GM19023 (cell line): ENCODE data around the gene WDR36.

Experiments used
- ATAC-seq: cut with Tn5 transposase; IDR thresholded peaks from one replicate; pipeline ENCODE4 v1.9.1; 2021; ENCODE audit warnings: mild to moderate bottlenecking, moderate library complexity; ENCODE audit not compliant: unreplicated experiment

Gene WDR36

DNA sequence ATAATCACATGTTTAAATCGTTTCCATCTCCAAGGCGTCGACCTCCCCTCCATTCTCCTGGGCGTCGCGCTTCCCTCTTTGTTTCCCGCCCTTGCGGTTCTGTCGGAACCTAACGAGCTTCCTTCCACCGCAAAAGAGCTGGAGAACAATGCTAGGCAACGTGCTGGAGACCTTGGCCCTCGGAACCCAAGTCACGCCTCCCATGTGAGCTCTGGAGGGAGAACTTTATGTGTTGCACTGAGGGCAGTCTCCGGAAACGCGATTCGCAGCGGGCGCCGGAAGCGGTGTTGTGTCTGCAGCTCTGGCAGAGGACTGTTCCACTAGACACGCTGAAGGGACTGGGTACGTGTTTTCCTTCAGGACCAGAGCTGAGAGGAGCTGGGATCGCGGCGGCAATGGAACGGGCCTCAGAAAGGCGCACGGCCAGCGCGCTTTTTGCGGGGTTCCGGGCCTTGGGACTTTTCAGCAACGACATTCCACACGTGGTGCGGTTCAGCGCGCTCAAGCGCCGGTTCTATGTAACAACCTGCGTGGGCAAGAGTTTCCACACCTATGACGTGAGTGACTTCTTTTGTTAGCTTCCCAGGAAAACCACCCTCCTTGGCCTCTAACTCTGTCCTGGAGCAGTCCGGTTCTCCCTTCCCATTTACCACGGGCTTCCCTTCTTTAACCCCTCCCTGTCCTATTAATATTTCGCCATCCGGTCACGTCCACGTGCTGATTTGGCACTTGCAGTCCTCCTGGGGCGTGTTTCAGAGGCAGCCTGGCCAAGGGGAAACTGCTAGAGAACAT, at the start of gene WDR36:
Gene WDR36 (plus strand): TSS at position 287 of the 792 bp plus-strand sequence. CDS start 109 bp downstream, at position 396.
- peak; percentile 97 for ATAC-seq

DNA sequence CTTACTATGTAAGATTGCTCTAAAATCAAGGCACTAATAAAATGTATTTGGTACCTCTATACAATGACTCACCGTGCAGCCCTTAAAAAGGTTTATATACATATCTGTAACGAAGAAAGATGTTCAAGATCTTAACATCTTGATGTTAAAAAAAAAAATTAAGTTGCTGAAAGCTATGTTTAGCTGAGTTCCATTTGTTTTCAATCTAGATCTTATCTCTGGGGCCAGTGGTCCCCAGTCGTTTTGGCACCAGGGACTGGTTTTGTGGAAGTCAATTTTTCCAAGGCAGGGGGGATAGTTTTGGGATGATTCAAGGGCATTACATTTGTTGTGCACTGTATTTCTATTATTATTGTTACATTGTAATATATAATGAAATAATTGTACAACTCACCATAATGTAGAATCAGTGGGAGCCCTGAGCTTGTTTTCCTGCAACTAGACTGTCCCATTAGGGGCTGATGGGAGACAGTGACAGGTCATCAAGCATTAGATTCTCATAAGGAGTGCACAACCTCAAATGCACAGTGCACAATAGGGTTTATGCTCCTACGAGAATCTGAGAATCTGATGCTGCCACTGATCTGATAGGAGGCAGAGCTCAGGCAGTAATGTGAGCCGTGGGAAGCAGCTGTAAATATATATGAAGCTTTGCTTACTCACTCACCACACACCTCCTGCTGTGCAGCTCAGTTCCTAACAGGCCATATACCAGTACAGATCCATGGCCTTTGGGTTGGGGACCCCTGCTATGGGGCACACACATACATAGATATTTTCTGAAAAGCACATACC, 48.2 kb upstream of the WDR36 start:
- no peak for ATAC-seq

DNA sequence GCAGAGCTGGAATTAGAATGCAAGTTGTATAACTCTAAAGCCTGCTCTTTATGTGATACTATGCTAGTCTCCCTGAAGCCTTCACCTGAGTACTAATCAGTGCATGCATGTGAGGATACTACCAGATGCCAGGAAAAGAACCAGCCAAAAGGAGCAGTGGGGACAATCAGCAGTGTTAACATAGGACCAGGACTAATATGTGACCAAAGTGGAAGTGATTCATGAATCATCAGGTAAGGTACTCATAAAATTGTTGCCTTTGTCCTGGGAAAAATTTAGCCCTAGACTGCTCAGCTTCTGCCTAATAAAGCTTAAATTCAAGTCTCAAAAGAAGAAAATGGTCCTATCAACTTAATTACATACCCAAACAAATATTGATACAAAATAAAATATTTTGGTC, 34.1 kb upstream of the WDR36 start:
- no peak for ATAC-seq

DNA sequence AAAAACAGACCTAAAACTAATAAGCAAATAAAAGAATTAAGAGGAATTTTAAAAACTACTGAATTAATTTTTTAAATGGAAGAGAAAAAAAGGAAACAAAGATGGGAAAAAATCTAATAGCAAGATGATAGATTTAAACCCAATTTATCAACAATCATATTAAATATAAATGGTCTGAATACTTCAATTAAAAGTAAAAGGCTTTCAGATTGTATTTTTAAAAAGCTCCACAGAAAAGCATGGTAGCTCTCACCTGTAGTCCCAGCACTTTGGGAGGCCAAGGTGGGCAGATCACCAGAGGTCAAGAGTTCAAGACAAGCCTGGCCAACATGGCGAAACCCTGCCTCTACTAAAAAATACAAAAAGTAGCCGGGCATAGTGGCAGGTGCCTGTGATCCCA, 32.0 kb upstream of the WDR36 start:
- no peak for ATAC-seq

DNA sequence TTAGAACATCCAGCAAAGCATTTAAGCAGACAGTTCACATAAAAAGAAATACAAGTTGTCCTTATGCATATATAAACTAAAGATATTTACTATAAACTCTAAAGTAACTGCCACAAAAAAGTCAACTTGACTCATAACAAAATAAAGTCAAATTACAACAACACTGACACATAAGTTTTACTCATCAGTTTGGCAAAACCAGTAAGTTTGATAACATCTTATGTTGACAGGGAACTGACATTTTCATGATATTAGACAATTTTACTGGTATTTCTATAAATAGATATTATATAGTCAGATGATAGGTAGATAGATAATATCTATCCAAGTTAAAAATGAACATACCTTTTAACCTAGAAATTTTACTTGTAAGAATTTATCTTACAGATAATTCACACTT, 30.5 kb upstream of the WDR36 start:
- no peak for ATAC-seq

DNA sequence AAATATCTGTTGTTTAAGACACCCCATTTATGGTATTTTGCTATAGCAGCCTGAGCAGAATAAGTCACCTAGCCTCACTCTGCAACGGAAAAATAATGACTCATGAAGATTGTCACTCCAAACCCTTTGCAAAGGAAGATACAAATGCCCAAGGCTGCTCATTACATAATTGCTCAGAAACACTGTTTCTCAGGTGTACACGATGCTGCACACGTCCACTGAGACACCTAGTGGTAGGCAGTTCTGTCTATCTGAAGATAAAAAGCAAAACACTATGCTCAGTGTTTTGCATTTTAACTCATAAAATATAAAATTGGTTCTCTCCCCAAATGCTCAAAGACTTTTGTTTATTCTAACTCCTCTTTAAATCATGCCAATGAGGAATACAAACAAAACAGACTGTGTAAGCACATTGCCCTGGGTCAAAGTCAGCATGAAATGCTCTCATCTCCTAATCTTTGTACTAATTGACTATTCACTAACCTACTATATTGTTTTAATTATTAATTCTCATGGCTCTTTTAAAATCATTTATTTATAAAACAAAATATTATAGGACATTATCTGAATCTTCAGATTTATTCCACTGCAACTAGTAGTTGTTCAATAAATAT, 28.3 kb upstream of the WDR36 start:
- ATAC-seq, result peak; percentile 60

DNA sequence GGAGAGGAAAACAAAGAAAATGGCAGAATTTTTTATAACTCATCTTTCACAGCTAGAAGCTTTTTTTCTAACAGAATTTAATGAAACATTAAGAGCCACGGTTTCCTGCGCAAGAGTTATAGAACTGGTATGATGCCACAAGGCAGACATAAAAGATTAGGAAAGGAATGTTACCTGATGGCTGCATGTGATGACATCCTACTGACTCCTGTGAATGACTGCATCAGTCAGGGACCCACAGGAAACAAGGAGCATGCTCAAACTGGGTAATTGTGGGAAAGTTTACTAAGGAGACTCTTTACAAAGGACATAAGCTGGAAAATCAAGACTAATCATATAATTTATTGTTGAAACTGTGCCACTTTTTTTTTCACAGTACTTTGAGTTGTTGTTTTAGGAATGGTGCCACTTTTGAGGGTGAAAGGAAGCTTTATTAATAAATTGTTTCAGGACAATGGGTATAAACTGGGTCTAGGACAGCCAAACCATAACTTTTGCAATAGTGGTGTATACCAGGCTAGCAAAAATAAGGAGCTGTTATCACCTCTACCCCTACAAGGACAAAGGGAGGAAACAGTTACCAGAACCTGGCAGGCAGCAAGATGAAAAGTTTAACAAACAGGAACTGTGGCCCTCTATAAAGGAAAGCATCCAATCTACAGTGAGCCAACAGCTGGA, 25.7 kb upstream of the WDR36 start:
- no peak for ATAC-seq

DNA sequence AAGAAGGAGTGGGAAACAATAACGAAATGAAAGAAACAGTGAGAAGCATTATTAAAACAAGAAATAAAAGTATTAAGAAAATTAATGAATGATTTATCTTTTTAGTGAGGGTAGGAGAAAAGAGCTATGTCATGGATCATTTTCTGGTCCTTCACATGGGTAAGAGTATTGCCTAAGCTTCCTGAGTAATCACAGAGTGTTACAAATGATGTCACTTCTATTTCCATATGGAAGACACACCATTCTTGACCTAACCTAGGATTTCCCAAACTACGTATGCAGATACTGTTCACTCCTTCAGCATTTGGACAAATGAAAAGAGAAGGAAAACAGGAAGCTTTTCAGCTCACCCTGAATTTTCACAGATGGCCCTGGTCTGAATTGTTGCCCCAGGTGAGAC, 23.9 kb upstream of the WDR36 start:
- ATAC-seq, result no peak

DNA sequence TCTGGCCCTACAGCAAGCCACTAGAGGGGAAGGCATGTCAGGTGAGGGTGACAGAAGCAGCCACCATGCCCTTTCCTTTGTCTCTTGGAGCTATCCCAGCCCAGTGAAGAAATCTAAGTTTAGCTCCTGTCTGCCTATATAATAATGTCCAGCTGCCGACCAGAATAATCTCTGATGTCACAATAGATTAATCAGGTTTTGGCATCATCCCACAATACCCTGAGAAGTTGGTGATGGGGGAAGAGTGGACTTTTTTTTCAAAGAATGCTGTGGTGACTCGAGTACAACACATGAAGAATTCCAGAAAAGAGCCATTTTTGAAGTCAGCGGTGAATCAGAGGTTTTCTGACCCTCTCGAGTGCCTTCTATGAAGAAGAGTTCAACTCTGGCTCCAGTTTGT, 22.3 kb upstream of the WDR36 start:
- no peak for ATAC-seq

DNA sequence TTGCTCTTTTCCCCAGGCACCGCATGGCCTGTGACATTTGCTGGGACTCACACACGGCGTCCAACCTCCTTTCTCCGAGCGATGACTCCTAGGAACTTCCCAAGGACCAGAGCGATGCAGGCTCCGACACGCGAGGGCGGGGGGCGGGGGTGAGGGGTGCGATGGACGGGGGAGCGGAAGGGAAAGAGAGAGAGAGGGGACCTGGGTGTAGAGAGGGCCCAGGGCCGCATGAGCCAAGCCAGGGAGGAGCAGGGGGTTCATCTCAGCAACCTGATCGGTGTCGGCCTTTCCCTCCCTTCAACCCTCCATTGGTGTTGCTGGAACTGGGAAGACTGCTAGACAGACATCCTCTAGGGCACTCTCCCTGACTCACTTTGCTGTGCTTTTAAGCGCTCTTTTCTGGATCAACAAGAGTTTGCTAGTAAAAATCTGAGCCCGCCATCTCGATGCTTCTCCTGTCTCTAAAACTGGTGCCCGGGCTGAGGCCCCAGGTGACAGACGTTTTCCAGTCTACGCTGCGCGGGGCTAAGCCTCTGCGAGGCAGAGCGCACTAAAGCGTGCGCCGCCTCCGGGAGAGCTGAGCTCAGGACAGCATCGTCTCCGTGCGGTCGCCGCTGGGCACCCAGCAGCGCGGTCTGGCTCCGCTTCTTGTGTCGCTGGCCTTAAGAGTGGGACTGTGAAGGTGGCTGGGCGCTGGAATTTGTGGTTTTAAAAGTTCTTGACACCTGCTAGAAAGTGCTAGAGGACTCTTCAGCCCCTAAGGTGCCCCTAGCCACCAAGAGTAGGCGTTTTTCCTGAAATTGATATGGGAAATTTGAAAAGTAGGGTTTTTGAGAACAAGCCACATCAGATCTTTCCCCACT, 21.6 kb upstream of the WDR36 start:
- no peak for ATAC-seq

DNA sequence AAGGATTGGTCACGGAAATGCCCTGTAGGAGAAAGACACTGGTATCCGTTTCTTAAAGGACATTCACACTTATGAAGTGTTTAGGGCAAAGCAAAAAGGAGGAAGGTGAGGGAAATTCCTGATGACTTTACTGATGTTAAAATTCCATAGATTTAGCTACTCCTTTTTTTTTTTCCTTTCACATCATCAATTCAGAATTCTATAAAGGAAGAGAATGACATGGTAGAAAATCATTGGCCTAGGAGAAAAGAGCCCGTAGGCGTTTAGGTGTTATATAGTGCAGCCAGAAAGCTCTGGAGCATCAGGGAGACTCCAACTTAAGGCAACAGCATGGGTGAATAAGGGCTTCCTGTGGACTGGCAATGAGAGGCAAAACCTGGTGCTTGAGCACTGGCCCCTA, 20.7 kb upstream of the WDR36 start, which contains the start of gene TSLP:
Gene TSLP (plus strand): TSS at position 301 of the 400 bp plus-strand sequence. CDS start 178 bp downstream, outside the sequence.
- ATAC-seq, result no peak

DNA sequence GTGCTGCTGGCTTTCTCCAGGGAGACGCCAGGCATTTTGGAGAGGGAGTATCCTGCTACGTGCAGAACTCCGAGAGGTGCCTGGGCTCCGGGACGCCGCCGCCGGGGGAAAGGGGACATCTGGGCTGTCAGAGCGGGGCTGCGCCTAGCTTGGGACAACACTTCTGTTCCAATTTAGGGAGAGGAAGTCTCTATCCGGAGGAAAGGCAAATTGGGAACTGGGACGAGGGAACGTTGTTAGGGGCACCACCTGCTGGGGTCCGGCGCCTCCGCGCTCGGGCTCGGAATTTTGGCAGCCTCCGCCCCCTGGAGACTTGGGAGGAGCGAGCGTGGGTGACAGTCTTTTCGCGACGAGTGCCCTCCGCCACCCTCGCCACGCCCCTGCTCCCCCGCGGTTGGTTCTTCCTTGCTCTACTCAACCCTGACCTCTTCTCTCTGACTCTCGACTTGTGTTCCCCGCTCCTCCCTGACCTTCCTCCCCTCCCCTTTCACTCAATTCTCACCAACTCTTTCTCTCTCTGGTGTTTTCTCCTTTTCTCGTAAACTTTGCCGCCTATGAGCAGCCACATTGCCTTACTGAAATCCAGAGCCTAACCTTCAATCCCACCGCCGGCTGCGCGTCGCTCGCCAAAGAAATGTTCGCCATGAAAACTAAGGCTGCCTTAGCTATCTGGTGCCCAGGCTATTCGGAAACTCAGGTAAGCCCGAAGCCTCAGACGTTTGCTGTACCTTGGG, 19.0 kb upstream of the WDR36 start:
- ATAC-seq, result peak; percentile 78

DNA sequence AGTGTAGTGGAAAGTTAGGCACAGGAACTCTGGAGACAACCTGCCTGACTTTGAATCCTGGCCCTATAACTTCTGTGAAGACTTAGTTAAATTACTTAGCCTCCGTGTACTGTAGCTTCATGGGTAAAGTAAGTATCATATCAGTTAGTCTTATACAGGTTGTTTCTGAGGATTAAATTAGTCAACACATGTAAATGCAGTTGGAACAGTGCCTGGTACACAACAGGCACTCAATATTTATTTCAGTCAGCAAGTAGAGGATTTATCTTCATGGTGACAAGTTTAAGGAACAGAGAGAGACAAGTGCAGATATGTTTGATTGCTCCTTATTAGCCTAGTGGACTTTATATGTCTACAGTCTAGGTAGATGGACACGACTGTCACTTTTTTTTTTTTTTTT, 17.9 kb upstream of the WDR36 start:
- no peak for ATAC-seq

DNA sequence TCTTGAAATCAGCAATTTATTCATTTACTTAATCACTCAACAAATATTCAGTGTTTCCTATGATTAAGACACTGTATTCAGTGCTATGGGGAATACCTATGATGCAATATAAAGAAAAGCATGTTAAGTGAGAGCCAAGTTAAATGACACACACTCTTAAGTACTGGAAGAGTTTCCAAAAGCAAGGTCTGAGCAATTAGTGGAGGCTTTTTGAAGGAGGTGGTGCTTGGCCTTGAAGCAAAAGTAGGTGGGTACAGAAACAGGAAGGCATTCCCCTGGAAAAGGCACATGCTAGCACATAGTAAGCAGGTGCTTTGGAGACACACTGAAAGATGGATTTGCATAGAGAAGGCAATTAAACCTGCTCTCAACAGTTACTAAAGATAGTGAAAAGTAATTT, 16.6 kb upstream of the WDR36 start:
- no peak for ATAC-seq

DNA sequence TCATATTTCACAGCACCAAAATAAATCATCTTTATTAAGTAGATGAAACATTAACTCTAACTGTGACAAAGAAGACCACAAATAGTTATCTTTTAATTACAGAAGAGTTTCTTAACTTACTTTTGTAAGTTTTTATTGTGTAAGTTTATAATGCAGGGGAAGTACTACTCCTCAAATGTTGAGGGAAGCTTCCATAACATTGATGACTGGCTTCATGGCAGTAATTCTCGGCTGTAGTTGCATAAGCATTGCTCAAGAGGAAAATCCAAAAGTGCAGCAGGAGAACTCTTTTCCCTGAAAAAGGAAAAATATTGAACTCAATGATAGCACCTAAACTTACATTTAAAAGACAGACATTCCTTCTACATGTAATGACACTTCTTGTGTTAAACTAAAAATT, 16.1 kb upstream of the WDR36 start:
- ATAC-seq, result no peak

DNA sequence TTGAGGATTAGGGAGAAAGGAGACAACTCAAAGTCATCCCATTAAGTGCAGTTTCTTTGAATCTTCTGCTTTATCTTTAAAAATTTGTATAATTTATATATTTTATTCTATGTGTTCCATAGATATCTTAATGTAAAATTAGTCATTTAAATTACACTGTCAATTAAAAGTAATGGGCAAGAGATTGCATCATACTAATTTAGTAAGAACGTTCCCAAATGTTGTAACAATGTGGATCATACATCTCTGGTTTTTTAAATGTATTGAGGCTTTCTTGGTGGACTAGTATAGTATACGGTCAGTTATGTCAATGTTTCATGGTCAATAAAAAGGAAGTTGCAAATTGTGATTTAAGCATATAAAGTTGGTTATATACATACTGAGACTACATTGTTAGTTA, 14.5 kb upstream of the WDR36 start:
- ATAC-seq, result no peak

DNA sequence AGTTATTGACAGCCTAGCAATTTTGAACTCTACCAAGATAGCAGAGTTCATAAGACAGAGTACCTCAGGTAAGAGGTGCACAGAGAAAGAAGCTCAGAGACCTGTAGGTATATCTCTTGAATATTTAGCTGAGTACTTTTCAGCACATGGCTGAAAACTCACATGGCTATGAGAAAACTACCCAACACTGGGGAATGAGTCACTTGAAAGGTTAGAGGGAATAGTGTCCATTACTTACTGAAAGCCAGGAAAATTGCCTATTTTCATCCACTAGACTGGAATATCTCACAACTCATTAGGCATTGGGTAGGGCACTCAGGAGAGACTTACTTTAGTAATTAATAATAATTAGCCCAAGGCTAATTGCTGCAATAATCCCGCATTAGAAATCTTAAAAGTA, 12.3 kb upstream of the WDR36 start:
- no peak for ATAC-seq

DNA sequence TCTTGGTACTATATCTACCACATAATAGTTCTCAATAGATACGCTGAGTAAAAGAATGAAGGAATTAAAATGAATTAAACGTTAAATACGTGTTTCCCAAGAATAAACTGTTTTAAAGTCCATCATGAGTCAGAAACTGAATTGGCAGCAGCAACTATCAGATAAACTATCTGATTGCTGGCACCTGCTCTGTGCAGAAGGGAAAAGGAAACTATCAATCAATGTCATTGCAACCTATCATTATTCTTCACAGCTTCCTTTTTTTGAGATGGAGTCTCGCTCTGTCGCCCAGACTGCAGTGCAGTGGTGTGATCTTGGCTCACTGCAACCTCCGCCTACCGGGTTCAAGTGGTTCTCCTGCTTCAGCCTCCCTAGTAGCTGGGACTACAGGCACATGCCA, 8.8 kb upstream of the WDR36 start:
- no peak for ATAC-seq

DNA sequence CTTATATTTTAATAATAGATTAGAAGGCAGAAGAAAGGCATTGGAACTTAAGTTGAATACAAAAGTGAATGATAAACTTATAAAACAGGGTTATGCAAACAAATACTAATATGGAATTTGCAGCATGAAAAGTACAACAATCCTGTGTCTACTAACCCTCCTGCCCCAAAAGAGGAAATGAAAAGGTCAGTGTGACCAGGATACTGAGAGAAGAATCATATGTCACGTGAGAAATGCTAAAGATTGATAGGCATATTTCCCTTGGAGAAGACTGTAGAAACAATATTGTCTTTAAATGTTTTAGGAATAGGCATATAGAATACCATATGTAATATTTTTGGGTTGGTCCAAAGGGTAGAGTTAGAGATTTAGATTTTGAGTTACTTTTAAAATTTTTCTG, 3.8 kb downstream of the WDR36 start:
- no peak for ATAC-seq
